Tibial nerve (tissue), 4 donors: ENCODE measurements around the gene FAAP20. TPM values are rescaled to one million over a fixed set of nuclear protein-coding genes. Genes with fewer than 3 reads are reported as not detected.

ENCODE experiments used
- DNase-seq, 2 donors: peaks; one replicate each; pipeline ENCODE4 v3.0.0-alpha.2; 2019; ENCODE audit warnings: low spot score in 2 of 2
- H3K27ac ChIP-seq, 4 donors: fragments of 200-600 bp; sonication (generic) in 3 of 4; one replicate each; pipeline ENCODE4 v1.5.1; 2017 to 2019; ENCODE audit warnings: mild to moderate bottlenecking in 1 of 4
- H3K27me3 ChIP-seq, 2 donors: fragments of 200-600 bp; sonication (generic) in 1 of 2; one replicate each; pipeline versions ENCODE4 v1.5.1 to v1.6.0; 2017 to 2019
- H3K36me3 ChIP-seq, 3 donors: fragments of 200-600 bp; sonication (generic); one replicate each; pipeline ENCODE4 v1.5.1; 2018 to 2019
- H3K4me1 ChIP-seq, 4 donors: fragments of 200-600 bp; sonication (generic) in 3 of 4; one replicate each; pipeline ENCODE4 v1.5.1; 2017 to 2019
- H3K4me3 ChIP-seq, 4 donors: fragments of 200-600 bp; sonication (generic) in 3 of 4; one replicate each; pipeline ENCODE4 v1.5.1; 2017 to 2019; ENCODE audit warnings: mild to moderate bottlenecking in 1 of 4, moderate library complexity in 1 of 4
- H3K9me3 ChIP-seq, 4 donors: fragments of 200-600 bp; sonication (generic) in 3 of 4; one replicate each; pipeline ENCODE4 v1.5.1; 2017 to 2019
- EP300 ChIP-seq, 2 donors: sonication (generic); formaldehyde crosslinking; IDR thresholded peaks; one replicate each; pipeline ENCODE4 v1.6.1; 2017; ENCODE audit warnings: antibody characterized with exemption in 2 of 2, mild to moderate bottlenecking in 1 of 2
- POLR2A ChIP-seq, 2 donors: fragments of 450-650 bp; IDR thresholded peaks; one replicate each; pipeline ENCODE4 v1.6.1; 2017; ENCODE audit warnings: antibody characterized with exemption in 2 of 2, mild to moderate bottlenecking in 2 of 2, moderate library complexity in 2 of 2
- WGBS, 2 donors: methylation state at CpG; one replicate each; pipeline ENCODE4 v1.1.5; 2018; 5-methylcytosine and 5-hydroxymethylcytosine counted together
- total RNA-seq, 4 donors: library from RNA; depleted of rRNA; stranded (reverse); fragments of >200 nt; gene quantifications; one replicate each; pipeline ENCODE4 v1.1.0, GENCODE V29; 2016
- TF ChIP-seq, protein P1 (sequence below), 5 experiments: fragments of 200-600 bp in 3 of 5; fragments of 450-650 bp in 2 of 5; sonication (generic) in 3 of 5; IDR thresholded peaks; one replicate each; pipeline ENCODE4 v1.5.1; 2016 to 2019; ENCODE audit warnings: antibody characterized with exemption in 5 of 5, mild to moderate bottlenecking in 3 of 5, moderate library complexity in 2 of 5

Gene FAAP20
- total RNA-seq, 4 donors from 2014 or later: 32.8 to 60.9 (median 47.3) TPM

DNA sequence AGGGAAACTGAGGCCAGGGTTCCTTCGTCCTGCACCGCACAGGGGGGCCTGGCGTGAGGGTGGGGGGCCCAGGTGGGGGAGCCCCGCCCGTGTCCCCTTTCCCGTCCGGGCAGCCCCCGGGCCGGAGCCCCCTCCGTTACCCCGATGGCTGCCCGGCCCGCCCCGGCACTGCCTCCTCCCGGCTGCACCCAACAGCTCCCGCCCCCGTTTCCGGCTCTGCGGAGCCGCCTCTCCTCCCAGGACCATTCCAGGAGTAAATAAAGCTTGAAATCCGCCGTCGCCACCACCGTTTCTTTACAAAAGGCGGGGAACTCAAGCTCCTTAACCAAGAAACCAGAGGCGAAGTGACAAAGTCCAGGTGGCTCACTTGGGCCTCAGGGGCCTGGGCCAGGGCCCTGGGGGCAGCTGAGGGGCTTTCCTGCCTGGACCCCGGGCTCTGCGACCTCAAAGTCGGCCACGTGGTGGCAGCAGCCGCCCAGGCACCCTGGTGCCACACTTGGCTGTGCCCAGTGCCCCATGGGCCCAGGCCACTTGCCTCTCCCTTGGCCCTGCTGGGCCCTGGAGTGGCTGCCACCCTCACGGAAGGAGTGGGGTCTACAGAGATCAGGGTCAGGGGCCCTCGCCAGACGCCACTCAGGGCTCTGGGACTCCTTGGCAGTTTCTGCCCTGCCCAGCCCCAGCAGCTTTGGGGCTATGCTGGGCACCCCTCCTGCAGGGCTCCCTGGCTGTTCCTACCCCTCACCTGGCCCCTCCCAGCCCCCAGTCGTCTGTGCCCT is 514 bp upstream of the FAAP20 start:
- WGBS, 2 donors: 1 to 4% methylated on average over 23 to 34 of the region's 35 CpGs
- H3K27me3 ChIP-seq: no peaks in the 10 kb centered on the region
- peak overlapping the region; percentile 87 to 99 (median 91) for H3K27ac ChIP-seq
- TF ChIP-seq POLR2A (IDR thresholded peaks at IDR 0.05): no peak
- TF ChIP-seq, protein P1, sequence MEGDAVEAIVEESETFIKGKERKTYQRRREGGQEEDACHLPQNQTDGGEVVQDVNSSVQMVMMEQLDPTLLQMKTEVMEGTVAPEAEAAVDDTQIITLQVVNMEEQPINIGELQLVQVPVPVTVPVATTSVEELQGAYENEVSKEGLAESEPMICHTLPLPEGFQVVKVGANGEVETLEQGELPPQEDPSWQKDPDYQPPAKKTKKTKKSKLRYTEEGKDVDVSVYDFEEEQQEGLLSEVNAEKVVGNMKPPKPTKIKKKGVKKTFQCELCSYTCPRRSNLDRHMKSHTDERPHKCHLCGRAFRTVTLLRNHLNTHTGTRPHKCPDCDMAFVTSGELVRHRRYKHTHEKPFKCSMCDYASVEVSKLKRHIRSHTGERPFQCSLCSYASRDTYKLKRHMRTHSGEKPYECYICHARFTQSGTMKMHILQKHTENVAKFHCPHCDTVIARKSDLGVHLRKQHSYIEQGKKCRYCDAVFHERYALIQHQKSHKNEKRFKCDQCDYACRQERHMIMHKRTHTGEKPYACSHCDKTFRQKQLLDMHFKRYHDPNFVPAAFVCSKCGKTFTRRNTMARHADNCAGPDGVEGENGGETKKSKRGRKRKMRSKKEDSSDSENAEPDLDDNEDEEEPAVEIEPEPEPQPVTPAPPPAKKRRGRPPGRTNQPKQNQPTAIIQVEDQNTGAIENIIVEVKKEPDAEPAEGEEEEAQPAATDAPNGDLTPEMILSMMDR (IDR thresholded peaks at IDR 0.05): peak; percentile 91 to 100 (median 95)
- TF ChIP-seq EP300 (IDR thresholded peaks at IDR 0.05): peak in 1 of 2 donors; percentile 69
- DNase-seq: peak; percentile 83 to 85
- H3K4me1 ChIP-seq: peaks cover 0 to 72% (median 55%) of the 10 kb centered on the region in 4 donors
- no peaks in the 10 kb centered on the region for H3K9me3 ChIP-seq
- peak overlapping the region; percentile 46 to 87 (median 57) for H3K4me3 ChIP-seq
- H3K36me3 ChIP-seq: no peaks in the 10 kb centered on the region

DNA sequence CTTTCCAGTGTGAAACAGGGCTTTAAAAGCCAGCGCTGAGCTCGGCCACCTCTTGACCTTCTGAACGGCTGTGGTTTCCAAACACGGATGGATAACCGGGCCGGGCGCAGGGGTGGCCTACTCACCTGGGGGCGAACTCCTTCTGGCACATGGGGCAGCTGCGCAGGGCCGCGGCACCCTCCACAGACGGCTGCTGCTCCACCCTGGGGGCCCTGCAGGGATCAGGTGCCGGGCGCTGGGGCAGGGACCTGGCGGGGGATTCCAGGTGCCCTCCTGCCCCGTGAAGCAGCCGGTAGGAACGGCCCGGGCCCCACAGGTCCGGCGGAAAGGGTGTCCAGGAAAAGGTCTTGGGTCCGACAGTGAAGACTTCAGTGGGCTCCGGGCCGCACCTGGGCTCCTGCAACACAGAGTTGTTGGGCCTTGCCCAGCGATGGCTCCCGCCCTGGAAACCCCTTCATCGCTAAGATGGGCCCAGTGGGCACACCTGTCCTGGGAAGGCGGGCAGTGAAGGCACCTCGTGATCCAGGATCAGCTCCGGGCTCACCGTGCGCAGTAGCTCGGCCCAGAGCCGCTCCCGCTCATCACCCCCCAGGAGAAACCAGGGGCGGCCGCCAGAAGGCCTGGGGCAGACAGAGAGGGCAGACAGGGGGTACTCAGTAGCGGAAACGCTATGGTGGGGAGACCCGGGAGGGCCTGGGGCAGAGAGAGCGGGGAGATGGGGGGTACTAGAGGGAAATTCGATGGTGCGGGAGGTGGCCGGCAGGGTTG is 874 bp downstream of the FAAP20 start:
- Histone ChIP-seq H3K4me3 (peak overlapping the region; percentile 36 to 87 (median 54)), H3K27me3 (no peaks in the 10 kb centered on the region), H3K36me3 (no peaks in the 10 kb centered on the region), H3K9me3 (no peaks in the 10 kb centered on the region), H3K27ac (peak overlapping the region; percentile 87 to 99 (median 91)), H3K4me1 (peaks cover 0 to 71% (median 49%) of the 10 kb centered on the region in 4 donors)
- TF ChIP-seq POLR2A (IDR thresholded peaks at IDR 0.05) (no peak), EP300 (IDR thresholded peaks at IDR 0.05) (no peak)
- TF ChIP-seq, protein P1 (IDR thresholded peaks at IDR 0.05): no peak
- no peak for DNase-seq
- WGBS, 2 donors: 62 to 70% methylated on average over 36 to 43 of the region's 44 CpGs

DNA sequence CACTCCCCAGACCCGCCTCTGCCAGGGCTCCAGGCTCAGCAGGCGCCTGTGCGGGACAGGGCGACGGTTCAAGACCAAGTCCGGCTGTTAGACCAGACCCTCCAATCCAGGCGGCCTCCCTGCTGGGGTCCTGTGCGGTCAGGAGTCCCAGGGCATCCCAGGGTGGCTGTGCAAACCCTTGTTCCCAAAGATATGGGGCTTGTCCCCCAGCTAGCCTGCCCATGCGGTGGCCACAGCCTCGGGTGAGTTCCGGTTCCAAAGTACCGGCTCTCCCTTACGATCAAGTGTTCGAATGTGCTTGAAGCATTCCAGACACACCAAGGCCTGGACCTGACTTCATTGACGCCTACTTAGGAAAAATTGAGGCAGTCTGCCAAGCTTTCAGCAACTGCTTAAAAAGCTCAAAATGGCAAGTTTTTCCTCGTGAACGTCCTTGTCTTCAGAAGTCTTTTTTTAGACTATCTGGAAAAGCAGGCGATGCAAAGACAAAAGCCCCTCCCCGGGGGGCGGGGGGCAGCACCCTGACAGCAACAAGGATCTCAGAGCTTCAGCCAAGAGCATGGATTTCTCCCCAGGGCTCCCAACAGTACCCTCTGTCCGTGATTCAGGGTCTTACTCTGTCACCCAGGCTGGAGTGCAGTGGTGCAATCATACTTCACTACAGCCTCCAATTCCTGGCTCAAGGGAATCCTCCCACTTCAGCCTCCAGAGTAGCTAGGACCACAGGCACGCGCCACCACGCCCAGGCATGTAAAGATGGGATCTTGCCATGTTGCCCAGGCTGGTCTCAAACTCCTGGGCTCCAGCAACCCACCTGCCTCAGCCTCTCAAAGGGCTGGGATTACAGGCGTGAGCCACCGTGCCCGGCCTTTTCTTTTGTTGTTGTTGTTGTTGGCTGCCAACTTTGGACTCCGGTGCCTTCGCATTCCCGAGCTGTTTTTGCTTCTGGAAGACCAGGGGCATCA is 2.3 kb downstream of the FAAP20 start:
- Histone ChIP-seq H3K9me3 (no peaks in the 10 kb centered on the region), H3K27ac (peak overlapping the region; percentile 85 to 99 (median 91)), H3K27me3 (no peaks in the 10 kb centered on the region), H3K36me3 (no peaks in the 10 kb centered on the region), H3K4me1 (peaks cover 0 to 65% (median 46%) of the 10 kb centered on the region in 4 donors), H3K4me3 (no peak overlapping the region)
- 39 to 40% methylated on average over 27 of the region's 30 CpGs for WGBS, 2 donors
- DNase-seq: peak in 1 of 2 donors; percentile 56
- TF ChIP-seq EP300 (IDR thresholded peaks at IDR 0.05): peak; percentile 40 to 67
- TF ChIP-seq, protein P1 (IDR thresholded peaks at IDR 0.05): no peak
- peak in 1 of 2 donors; percentile 37 for TF ChIP-seq POLR2A (IDR thresholded peaks at IDR 0.05)

DNA sequence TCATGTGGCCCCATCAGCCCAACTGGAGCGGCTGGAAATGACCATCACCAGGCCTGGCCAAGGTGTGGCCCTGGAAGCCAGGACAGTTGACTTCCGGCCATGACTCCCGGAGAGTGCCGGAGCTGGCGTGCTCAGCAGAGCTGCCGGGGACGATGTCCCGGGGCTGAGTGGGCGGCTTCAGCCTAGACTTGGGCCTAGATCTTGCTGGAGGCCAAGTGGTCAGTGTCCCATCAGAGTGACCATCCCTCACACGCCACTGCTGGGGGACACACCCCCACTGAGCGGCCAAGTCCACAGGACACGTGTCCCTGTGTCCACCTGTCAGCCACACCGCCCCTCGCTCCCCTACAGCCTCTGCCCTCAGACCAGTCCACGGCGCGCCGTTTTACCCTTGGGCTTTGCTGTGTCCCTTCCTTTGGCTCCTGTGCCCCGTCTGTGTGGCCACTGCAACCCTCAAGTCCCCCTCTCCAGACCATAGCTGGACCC is 4.0 kb downstream of the FAAP20 start:
- H3K4me1 ChIP-seq: peaks cover 0 to 58% (median 40%) of the 10 kb centered on the region in 4 donors
- peaks cover 0 to 13% (median 0%) of the 10 kb centered on the region in 3 donors for H3K36me3 ChIP-seq
- TF ChIP-seq EP300 (IDR thresholded peaks at IDR 0.05): no peak
- no peak for TF ChIP-seq POLR2A (IDR thresholded peaks at IDR 0.05)
- TF ChIP-seq, protein P1 (IDR thresholded peaks at IDR 0.05): no peak
- 80 to 90% methylated on average over 9 to 13 of the region's 19 CpGs for WGBS, 2 donors
- H3K27ac ChIP-seq: peak overlapping the region; percentile 84 to 99 (median 90)
- no peaks in the 10 kb centered on the region for H3K27me3 ChIP-seq
- no peak for DNase-seq
- peak overlapping the region; percentile 42 to 66 (median 48) for H3K4me3 ChIP-seq
- H3K9me3 ChIP-seq: no peaks in the 10 kb centered on the region
